Calu3 (cell line): ENCODE results near the gene RTN4RL1. TPM values are rescaled to one million over a fixed set of nuclear protein-coding genes. Genes with fewer than 3 reads are reported as not detected.
A peak's percentile ranks its signal among the peaks of the same experiment; 100 is the strongest.

Source experiments
- BruUV-seq: library from RNA; stranded (reverse); fragments of 400-500 nt; replicated peaks from 2 replicates; lab custom pipeline; 2021; lab: Mats Ljungman, UMichigan
- CTCF ChIA-PET: fragments of 300-600 bp; sonication (Branson Sonifier 250); formaldehyde crosslinking; loops from one replicate; lab custom pipeline; 2022; ENCODE audit warnings: antibody characterized with exemption; lab: Charles Lee
- DNase-seq: peaks from one replicate; pipeline ENCODE4 v3.0.0; 2022
- H3K27ac Mint-ChIP-seq: one replicate; pipeline ENCODE4 v1.8.0; 2022; ENCODE audit warnings: mixed read lengths; ENCODE audit not compliant: unreplicated experiment
- H3K27me3 Mint-ChIP-seq: one replicate; pipeline ENCODE4 v1.8.0; 2022; ENCODE audit warnings: mixed read lengths; ENCODE audit not compliant: unreplicated experiment
- H3K36me3 Mint-ChIP-seq: one replicate; pipeline ENCODE4 v1.8.0; 2022; ENCODE audit warnings: mild to moderate bottlenecking, moderate library complexity, mixed read lengths; ENCODE audit not compliant: insufficient read depth, unreplicated experiment
- H3K4me1 Mint-ChIP-seq: one replicate; pipeline ENCODE4 v1.8.0; 2022; ENCODE audit warnings: mild to moderate bottlenecking, low read depth, mixed read lengths; ENCODE audit not compliant: unreplicated experiment
- H3K4me3 Mint-ChIP-seq: one replicate; pipeline ENCODE4 v1.8.0; 2022; ENCODE audit warnings: mild to moderate bottlenecking, low read depth, moderate library complexity, mixed read lengths; ENCODE audit not compliant: unreplicated experiment
- H3K9me3 Mint-ChIP-seq: one replicate; pipeline ENCODE4 v1.8.0; 2022; ENCODE audit warnings: low read depth, mixed read lengths; ENCODE audit not compliant: unreplicated experiment
- intact Hi-C: fragments of 100-400 bp; cut with micrococcal nuclease; formaldehyde crosslinking; loops from one replicate; pipeline ENCODE4 v1.10.0; 2022; ENCODE audit not compliant: unreplicated experiment
- total RNA-seq: library from RNA; stranded (reverse); gene quantifications from 2 replicates; pipeline ENCODE4 v1.2.3, GENCODE V29; 2022
- TF ChIP-seq, protein P1 (sequence below): fragments of 200-600 bp; IDR thresholded peaks from one replicate; pipeline ENCODE4 v1.8.0; 2022; ENCODE audit warnings: antibody characterized with exemption; ENCODE audit not compliant: unreplicated experiment

RTN4RL1 gene
- total RNA-seq, 1 experiment from 2014 or later: not detected

DNA sequence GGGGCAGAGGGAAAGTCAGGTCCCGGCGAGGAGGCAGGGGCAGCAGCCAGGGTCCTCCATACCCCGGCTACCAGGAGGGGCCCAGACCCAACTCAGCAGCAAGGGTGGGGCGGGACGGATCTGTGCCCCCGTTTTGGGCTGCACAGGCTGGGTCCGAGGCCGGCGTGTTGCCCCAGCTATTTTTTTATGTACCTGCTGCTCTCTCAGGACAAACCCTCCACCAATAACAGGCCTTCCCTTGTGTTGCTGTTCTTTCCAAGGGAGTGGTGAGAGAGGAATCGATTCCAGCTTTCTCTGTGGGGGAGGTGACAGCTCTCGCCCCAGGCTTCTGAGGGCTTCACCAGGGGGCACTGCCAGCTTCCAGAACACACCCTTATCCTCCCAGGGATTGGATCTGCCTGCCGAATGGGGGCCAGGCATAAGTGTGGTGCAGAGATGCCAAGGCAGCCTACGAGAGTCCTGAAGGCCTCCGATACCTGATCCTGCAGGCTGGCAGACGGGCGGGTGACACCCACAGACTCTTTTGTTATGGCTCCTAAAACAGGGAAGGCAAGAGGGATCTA, 22.3 kb downstream of the RTN4RL1 start:
- Mint-ChIP-seq H3K4me1 (peaks cover 24% of the 10 kb centered on the region), H3K27me3 (no peaks in the 10 kb centered on the region), H3K27ac (peak overlapping the region; percentile 78), H3K4me3 (no peak overlapping the region), H3K36me3 (peaks cover 7% of the 10 kb centered on the region), H3K9me3 (no peaks in the 10 kb centered on the region)
- intact Hi-C loops: no loop called here
- TF ChIP-seq, protein P1, sequence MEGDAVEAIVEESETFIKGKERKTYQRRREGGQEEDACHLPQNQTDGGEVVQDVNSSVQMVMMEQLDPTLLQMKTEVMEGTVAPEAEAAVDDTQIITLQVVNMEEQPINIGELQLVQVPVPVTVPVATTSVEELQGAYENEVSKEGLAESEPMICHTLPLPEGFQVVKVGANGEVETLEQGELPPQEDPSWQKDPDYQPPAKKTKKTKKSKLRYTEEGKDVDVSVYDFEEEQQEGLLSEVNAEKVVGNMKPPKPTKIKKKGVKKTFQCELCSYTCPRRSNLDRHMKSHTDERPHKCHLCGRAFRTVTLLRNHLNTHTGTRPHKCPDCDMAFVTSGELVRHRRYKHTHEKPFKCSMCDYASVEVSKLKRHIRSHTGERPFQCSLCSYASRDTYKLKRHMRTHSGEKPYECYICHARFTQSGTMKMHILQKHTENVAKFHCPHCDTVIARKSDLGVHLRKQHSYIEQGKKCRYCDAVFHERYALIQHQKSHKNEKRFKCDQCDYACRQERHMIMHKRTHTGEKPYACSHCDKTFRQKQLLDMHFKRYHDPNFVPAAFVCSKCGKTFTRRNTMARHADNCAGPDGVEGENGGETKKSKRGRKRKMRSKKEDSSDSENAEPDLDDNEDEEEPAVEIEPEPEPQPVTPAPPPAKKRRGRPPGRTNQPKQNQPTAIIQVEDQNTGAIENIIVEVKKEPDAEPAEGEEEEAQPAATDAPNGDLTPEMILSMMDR: no peak
- DNase-seq: peak; percentile 26
- BruUV-seq: no TSS peak
- CTCF ChIA-PET: interaction anchor here (0.7 kb wide), 1 partner anchor 23 kb away, joined by 4 read pairs; no protein-coding TSS in a partner anchor

DNA sequence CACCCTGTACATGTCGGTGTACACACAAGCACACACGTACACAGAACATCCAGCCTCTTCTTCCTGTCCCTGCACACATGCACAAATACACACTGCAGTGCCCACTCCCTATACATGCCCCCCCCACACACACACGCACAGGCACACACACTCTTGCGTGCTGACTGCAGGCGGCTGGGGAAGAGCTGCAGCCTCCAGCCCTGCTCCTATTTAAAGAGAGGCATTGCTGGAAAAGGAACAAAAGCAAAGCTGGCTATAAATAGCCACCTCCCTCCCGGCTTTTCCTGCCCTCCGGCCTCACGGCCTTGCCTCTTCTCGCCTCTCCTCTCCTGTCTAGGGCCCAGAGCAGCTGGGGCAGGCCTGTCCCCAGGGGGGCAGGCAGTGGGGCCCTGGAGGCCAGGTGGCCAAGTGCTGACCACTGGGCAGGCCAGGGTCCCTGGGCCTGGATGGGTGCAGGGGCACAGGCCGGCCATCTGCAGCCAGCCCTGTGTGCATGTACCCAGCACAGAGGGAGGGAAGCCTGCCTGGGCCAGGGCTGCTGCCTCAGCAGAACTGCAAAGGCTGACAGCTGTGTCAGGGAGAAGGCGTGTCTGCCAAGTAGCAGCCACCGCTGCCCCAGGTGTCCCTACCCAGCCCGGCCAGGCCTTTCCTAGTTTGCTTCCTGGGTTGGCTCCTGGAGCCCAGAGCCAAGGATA, 25.4 kb downstream of the RTN4RL1 start:
- Mint-ChIP-seq H3K27me3 (no peaks in the 10 kb centered on the region), H3K27ac (no peak overlapping the region), H3K36me3 (peaks cover 7% of the 10 kb centered on the region), H3K4me1 (peaks cover 35% of the 10 kb centered on the region), H3K4me3 (peak overlapping the region; percentile 31), H3K9me3 (no peaks in the 10 kb centered on the region)
- intact Hi-C loops: no loop called here
- BruUV-seq: no TSS peak
- TF ChIP-seq, protein P1: no peak
- CTCF ChIA-PET: no interaction called here
- DNase-seq: peak; percentile 37

DNA sequence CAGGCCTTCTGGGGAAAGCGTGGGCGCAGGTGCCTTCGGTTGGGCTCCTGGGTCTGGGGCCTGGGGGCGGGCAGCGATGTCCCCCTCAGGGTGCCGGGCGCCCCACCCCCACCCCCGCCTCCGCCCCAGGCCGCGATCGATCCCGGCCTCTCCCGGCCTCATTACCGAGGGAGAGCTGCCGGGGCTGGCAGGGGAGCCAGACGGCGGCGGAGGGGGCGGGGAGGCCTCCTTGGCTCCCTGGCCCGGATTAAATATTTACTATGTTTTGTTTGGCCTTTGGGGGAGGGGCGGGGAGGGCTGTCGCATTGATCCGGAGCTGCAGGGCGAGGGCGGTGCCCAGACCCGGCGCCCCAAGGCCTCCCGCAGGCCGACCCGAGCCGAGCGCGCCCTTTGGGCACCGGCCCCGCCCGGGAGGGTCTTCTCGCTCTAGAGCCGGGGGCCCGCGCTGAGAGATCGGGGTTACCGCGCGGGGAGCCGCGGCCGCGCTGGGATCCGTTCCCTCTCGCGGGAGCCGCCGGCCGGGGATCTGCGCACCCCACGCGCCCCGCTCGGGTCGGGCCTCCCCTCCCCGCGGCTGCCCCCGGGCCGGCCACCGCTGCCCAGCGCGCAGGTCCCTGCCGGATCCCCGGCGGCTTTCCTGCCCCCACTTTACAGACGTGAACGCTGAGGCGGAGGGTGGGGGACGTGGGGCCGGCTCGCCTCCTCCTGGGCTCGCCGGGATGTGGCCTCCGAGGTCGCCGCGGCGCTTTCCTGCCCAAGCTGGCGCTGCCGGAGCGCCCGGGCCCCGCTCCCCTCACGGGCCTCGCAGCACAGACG, 27.0 kb downstream of the RTN4RL1 start:
- no peaks in the 10 kb centered on the region for H3K9me3 Mint-ChIP-seq
- intact Hi-C loops: no loop called here
- BruUV-seq: no TSS peak
- TF ChIP-seq, protein P1: no peak
- peak; percentile 74 for DNase-seq
- peaks cover 7% of the 10 kb centered on the region for H3K36me3 Mint-ChIP-seq
- H3K4me1 Mint-ChIP-seq: peaks cover 34% of the 10 kb centered on the region
- no peaks in the 10 kb centered on the region for H3K27me3 Mint-ChIP-seq
- H3K4me3 Mint-ChIP-seq: peak overlapping the region; percentile 5
- CTCF ChIA-PET: interaction anchor here (0.6 to 1.6 kb wide), 3 partner anchors 10 to 89 kb away, joined by 3 to 7 read pairs (median 4); no protein-coding TSS in a partner anchor
- H3K27ac Mint-ChIP-seq: no peak overlapping the region

DNA sequence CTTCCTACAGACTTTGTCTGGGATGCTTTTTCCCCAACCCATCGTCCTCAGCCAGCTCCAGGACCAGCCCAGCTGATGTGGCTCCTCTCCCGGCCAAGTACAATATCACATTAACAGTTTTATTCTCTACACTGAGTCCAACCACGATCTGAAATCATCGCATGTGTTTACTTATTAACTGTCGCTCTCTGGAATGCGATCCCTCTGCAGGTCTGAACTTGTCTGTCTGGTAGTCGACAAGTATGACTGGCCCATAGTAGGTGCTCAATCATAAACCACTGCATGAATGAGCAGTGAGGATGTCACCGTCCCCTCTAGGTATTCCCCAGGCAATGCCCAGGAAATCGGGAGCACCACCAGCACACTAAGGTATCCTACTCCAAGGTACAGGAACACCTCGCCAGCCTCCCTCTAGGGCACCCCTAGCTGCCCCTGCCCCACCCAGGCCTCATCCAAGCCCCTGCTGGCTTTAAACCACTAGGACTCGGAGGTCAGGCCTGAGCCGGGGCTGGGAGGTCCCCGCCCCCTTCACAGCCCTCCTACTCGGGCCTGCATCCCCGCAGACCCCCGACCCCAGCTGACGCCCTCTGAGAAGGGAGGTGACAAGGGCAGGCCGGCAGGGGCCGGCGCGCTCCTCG, 27.7 kb downstream of the RTN4RL1 start:
- intact Hi-C loops: no loop called here
- Mint-ChIP-seq H3K27ac (no peak overlapping the region), H3K4me3 (peak overlapping the region; percentile 5), H3K27me3 (no peaks in the 10 kb centered on the region), H3K36me3 (peaks cover 7% of the 10 kb centered on the region), H3K9me3 (no peaks in the 10 kb centered on the region), H3K4me1 (peaks cover 26% of the 10 kb centered on the region)
- TF ChIP-seq, protein P1: no peak
- DNase-seq: peak; percentile 27
- BruUV-seq: no TSS peak
- CTCF ChIA-PET: interaction anchor here (1.0 to 1.6 kb wide), 2 partner anchors 28 to 89 kb away, joined by 3 to 4 read pairs; no protein-coding TSS in a partner anchor
